ENCODE results near the gene NR4A3.
"Not testable (repeated sequence)": the region's sequence is repeated elsewhere in the genome, so short reads cannot be mapped to it uniquely, and the experiment has no call there.

NR4A3 gene

DNA sequence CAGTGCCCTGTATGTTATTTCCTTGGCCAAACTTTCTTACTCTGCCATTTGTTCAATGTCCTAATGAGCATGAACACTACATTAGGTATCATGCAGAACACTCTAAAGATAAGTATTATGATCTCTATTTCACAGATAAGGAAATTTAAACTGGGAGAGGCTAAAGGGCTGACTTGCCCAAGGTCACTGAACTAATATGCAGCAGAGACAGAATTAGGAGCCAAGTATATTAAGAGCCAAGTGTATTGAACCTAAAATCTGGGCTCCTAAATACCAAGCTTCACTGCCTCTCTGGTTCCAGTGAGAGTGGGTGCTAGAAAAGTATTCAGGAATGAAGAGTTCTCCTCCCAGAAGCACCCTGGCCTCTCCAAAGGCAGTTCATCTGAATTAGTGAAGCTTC, 13.5 kb downstream of the NR4A3 start:
- Histone ChIP-seq H3K4me1 (ENCODE audit: control insufficient read depth, insufficient read depth, low read length) (no peaks in the 10 kb centered on the region), H3K4me3 (ENCODE audit: low read depth, low read length) (no peak overlapping the region), H3K9ac (ENCODE audit: low read length) (no peak overlapping the region), H3K27ac (ENCODE audit: low read depth, low read length) (no peak overlapping the region), H3K27me3 (ENCODE audit: control insufficient read depth, insufficient read depth, low read length) (peaks cover 23% of the 10 kb centered on the region), H3K9me3 (ENCODE audit: control insufficient read depth, insufficient read depth, low read depth, low read length) (no peaks in the 10 kb centered on the region), H3K36me3 (ENCODE audit: control insufficient read depth, insufficient read depth, low read length) (no peaks in the 10 kb centered on the region)

DNA sequence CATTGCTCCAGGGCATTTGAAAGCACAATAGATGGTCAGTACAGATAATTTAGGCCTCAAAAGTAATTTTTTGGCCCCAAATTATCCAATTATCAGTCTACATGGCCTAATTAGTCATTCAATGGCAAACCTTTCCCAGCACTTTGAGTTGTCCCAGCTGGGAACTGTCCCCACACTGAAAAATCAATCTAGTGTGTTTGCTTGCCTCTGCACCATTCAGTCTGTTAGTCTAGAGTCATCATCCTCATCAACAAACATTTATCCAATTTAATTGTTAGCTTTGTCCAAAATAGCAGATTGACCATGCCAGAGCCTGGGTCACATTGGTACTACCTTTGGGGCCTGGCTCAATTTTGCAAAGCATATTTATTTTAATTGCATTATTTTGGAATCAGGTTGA, 13.9 kb downstream of the NR4A3 start:
- no peak overlapping the region for H3K4me3 ChIP-seq (ENCODE audit: low read depth, low read length)
- no peaks in the 10 kb centered on the region for H3K36me3 ChIP-seq (ENCODE audit: control insufficient read depth, insufficient read depth, low read length)
- no peaks in the 10 kb centered on the region for H3K4me1 ChIP-seq (ENCODE audit: control insufficient read depth, insufficient read depth, low read length)

DNA sequence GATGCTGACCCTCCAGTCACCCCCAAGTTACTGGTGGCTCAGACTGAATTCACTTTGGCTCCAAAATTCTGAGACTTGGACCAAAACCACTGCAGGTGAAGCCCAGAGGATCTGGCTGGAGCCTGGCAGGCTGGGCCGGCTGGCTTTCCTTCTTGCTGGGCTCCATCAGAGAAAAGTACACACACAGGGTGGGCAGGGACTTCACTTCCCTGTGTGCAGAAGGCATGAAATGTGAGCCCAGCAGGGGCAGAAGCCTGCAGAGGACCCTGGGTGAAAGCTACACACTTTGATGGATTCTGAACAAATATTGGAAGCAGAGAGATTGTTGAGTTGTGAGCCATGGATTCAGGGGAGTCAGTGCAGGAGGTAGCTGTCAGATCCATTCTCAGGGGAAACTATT, 18.4 kb downstream of the NR4A3 start:
- Histone ChIP-seq H3K9ac (ENCODE audit: low read length) (no peak overlapping the region), H3K36me3 (ENCODE audit: control insufficient read depth, insufficient read depth, low read length) (no peaks in the 10 kb centered on the region), H3K27ac (ENCODE audit: low read depth, low read length) (no peak overlapping the region), H3K27me3 (ENCODE audit: control insufficient read depth, insufficient read depth, low read length) (no peaks in the 10 kb centered on the region), H3K9me3 (ENCODE audit: control insufficient read depth, insufficient read depth, low read depth, low read length) (no peaks in the 10 kb centered on the region), H3K4me1 (ENCODE audit: control insufficient read depth, insufficient read depth, low read length) (no peaks in the 10 kb centered on the region), H3K4me3 (ENCODE audit: low read depth, low read length) (no peak overlapping the region)

More for the DNA sequence above, 13.9 kb downstream of the NR4A3 start:
- Histone ChIP-seq H3K27ac (ENCODE audit: low read depth, low read length) (no peak overlapping the region), H3K9me3 (ENCODE audit: control insufficient read depth, insufficient read depth, low read depth, low read length) (no peaks in the 10 kb centered on the region), H3K9ac (ENCODE audit: low read length) (no peak overlapping the region), H3K27me3 (ENCODE audit: control insufficient read depth, insufficient read depth, low read length) (peaks cover 19% of the 10 kb centered on the region)

DNA sequence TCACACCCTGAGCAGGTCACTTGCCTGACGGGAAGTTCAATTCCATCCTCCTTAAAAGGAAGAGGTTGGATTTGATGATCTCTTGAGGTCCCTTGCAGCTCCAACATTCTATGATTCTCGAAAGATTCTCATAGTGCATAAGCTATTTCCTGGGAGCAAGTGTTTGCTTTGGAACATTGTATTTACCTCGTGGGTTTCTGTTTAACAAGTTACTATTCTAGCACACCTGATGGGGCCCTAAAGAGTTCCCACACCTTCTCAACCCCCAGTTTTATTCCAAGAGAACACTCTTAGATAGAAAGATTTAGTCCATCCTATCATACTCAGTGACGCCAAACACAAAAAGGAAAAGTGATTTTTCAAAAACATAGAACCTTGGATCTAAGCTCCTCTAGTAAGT, 23.4 kb downstream of the NR4A3 start:
- no peaks in the 10 kb centered on the region for H3K27me3 ChIP-seq (ENCODE audit: control insufficient read depth, insufficient read depth, low read length)
- H3K9me3 ChIP-seq (ENCODE audit: control insufficient read depth, insufficient read depth, low read depth, low read length): no peaks in the 10 kb centered on the region
- no peaks in the 10 kb centered on the region for H3K36me3 ChIP-seq (ENCODE audit: control insufficient read depth, insufficient read depth, low read length)
- no peak overlapping the region for H3K4me3 ChIP-seq (ENCODE audit: low read depth, low read length)
- no peaks in the 10 kb centered on the region for H3K4me1 ChIP-seq (ENCODE audit: control insufficient read depth, insufficient read depth, low read length)
- no peak overlapping the region for H3K9ac ChIP-seq (ENCODE audit: low read length)
- no peak overlapping the region for H3K27ac ChIP-seq (ENCODE audit: low read depth, low read length)

DNA sequence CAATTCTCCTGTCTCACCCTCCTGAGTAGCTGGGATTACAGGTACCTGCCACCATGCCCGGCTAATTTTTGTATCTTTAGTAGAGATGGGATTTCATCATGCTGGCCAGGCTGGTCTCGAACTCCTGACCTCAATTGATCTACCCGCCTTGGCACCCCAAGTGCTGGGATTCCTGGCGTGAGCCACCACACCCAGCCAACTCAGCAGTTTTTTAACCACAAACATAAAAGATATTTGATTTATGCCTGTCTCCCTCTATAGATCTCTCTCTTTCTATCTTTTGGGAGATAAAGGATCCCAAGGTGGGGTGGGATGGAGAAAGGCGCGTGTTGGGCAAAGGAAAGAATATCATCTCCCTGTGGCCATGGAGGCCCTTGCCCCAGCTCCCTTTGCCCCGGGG, 26.8 kb downstream of the NR4A3 start:
- no peaks in the 10 kb centered on the region for H3K9me3 ChIP-seq (ENCODE audit: control insufficient read depth, insufficient read depth, low read depth, low read length)
- H3K36me3 ChIP-seq (ENCODE audit: control insufficient read depth, insufficient read depth, low read length): no peaks in the 10 kb centered on the region
- no peaks in the 10 kb centered on the region for H3K27me3 ChIP-seq (ENCODE audit: control insufficient read depth, insufficient read depth, low read length)

DNA sequence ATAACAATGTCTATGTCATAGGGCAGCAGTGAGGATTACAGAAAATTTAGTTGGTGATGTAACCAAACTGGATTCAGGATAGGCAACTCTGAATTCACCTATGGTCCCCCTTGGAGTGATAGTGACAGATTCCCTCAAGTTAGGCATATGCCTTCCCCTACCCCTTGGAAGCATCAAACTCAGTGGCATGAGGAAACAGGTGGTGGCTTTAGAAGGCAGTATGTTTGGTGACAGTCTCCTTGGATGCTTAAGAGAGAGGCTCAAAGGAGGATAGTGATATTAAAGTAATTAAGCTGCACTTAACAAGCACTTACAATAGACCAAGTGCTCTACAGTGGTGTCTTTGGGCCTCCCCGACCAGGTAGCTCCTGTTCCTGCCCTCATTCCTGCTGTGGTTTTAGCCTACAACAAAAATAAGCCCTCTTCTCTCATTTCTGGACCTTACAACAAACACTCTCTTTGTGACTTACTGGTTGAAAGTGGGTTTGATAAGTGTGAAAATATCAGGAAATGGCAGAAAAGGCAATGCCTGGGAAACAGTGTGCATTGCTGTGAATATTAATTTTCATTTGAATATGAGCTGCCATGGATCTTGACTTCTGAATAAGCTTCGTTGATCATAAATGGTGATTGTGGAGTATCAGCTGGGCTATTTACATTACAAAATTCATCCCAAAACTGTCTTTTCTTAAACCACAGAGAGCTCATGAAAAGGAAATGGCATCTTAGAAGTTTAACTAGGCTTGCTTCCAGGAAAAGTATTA, 29.2 kb downstream of the NR4A3 start:
- H3K27me3 ChIP-seq (ENCODE audit: control insufficient read depth, insufficient read depth, low read length): no peaks in the 10 kb centered on the region
- H3K4me1 ChIP-seq (ENCODE audit: control insufficient read depth, insufficient read depth, low read length): no peaks in the 10 kb centered on the region
- H3K27ac ChIP-seq (ENCODE audit: low read depth, low read length): no peak overlapping the region
- H3K9ac ChIP-seq (ENCODE audit: low read length): no peak overlapping the region
- no peaks in the 10 kb centered on the region for H3K9me3 ChIP-seq (ENCODE audit: control insufficient read depth, insufficient read depth, low read depth, low read length)
- no peaks in the 10 kb centered on the region for H3K36me3 ChIP-seq (ENCODE audit: control insufficient read depth, insufficient read depth, low read length)
- no peak overlapping the region for H3K4me3 ChIP-seq (ENCODE audit: low read depth, low read length)

More for the DNA sequence above, 26.8 kb downstream of the NR4A3 start:
- no peak overlapping the region for H3K27ac ChIP-seq (ENCODE audit: low read depth, low read length)
- no peak overlapping the region for H3K4me3 ChIP-seq (ENCODE audit: low read depth, low read length)
- no peaks in the 10 kb centered on the region for H3K4me1 ChIP-seq (ENCODE audit: control insufficient read depth, insufficient read depth, low read length)
- H3K9ac ChIP-seq (ENCODE audit: low read length): no peak overlapping the region

DNA sequence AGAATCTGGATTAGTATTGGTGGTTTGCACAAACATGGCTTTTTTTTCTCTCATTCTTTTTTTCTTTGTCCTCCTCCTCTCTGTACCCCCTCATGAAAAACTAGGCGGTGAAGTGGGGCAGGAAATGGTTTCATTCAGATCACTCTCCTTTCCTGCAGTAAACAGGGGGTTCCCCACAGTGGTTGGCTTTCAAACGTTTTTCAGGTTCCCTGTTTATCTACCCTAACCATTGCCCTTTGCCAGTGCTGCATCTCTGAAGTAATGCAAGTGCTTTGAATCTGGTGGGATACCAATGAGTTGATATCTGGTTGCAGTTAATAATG, 29.8 kb downstream of the NR4A3 start:
- H3K27ac ChIP-seq (ENCODE audit: low read depth, low read length): no peak overlapping the region
- no peak overlapping the region for H3K9ac ChIP-seq (ENCODE audit: low read length)
- H3K4me3 ChIP-seq (ENCODE audit: low read depth, low read length): no peak overlapping the region
- no peaks in the 10 kb centered on the region for H3K9me3 ChIP-seq (ENCODE audit: control insufficient read depth, insufficient read depth, low read depth, low read length)
- H3K36me3 ChIP-seq (ENCODE audit: control insufficient read depth, insufficient read depth, low read length): no peaks in the 10 kb centered on the region
- H3K4me1 ChIP-seq (ENCODE audit: control insufficient read depth, insufficient read depth, low read length): no peaks in the 10 kb centered on the region
- H3K27me3 ChIP-seq (ENCODE audit: control insufficient read depth, insufficient read depth, low read length): no peaks in the 10 kb centered on the region

DNA sequence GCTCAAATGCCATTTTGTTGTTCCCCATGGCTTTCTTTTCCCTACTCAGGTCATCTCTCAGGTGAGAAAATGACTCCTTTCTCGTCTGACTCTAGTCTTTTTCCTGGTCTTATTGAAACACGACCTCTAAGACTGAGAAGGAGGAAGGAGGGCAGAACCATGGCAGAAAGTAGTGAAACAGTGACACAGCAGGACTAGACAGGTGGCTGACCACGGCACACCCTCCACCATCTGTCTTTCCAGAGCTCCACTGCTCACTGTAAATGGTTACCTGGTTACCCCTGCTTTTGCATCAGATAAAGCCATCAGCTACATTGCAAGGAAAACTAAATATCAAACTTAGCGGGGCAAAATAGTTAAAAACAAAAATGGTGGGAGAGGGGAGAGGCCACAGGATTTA, 30.9 kb downstream of the NR4A3 start:
- Histone ChIP-seq H3K4me1 (ENCODE audit: control insufficient read depth, insufficient read depth, low read length) (no peaks in the 10 kb centered on the region), H3K4me3 (ENCODE audit: low read depth, low read length) (no peak overlapping the region), H3K9ac (ENCODE audit: low read length) (no peak overlapping the region), H3K9me3 (ENCODE audit: control insufficient read depth, insufficient read depth, low read depth, low read length) (no peaks in the 10 kb centered on the region), H3K27ac (ENCODE audit: low read depth, low read length) (no peak overlapping the region), H3K27me3 (ENCODE audit: control insufficient read depth, insufficient read depth, low read length) (no peaks in the 10 kb centered on the region), H3K36me3 (ENCODE audit: control insufficient read depth, insufficient read depth, low read length) (no peaks in the 10 kb centered on the region)

DNA sequence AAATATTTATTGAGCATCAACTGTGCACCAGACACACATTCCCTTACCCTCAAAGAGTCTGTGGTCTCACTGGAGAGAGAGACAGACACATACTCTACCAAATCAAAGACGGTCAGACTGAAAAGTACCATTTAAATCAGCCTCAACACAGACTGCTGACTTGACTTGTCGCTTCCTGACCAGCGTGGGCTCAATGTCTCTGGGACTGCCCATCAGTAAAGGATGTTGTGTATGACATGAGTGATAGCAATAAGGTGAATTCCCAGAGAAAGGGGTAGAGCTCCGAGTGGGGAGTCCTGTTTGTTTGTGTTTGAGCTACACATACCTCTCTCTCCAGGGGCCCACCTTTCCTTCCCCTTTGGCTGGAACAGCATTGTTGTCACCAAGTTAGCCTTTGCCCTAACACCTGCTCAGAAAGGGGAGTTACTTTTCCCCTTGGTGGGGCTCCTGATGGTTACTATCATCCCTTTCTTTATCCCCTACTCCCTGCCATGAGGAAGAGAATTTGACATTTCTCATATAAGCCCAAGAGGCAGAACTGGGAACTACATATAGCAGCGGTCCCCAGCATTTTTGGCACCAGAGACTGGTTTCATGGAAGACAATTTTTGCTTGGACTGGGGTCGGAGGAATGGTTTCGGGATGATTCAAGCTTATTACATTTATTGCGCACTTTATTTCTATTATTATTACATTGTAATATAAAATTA, 33.9 kb downstream of the NR4A3 start:
- Histone ChIP-seq H3K9me3 (ENCODE audit: control insufficient read depth, insufficient read depth, low read depth, low read length) (no peaks in the 10 kb centered on the region), H3K36me3 (ENCODE audit: control insufficient read depth, insufficient read depth, low read length) (no peaks in the 10 kb centered on the region), H3K4me1 (ENCODE audit: control insufficient read depth, insufficient read depth, low read length) (0 out of 2 replicates have a peak, but pooled peaks cover 6% of the 10 kb centered on the region), H3K9ac (ENCODE audit: low read length) (no peak overlapping the region), H3K4me3 (ENCODE audit: low read depth, low read length) (no peak overlapping the region), H3K27ac (ENCODE audit: low read depth, low read length) (no peak overlapping the region), H3K27me3 (ENCODE audit: control insufficient read depth, insufficient read depth, low read length) (no peaks in the 10 kb centered on the region)

DNA sequence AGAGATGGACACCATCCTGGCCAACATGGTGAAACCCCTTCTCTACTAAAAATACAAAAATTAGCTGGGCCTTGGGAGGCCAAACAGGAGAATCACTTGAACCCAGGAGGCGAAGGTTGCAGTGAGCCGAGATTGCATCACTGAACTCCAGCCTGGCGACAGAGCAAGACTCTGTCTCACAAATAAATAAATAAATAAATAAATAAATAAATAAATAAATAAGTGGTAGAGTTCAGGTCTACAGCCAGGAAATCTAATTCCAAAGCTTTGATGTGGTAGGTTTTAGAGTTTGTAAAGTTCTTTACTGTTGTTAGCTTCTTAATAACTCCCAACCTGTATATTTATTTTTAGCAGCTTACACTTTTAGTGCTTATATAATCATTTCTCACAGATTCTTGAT, 35.9 kb downstream of the NR4A3 start:
- not testable (repeated sequence) for H3K36me3 ChIP-seq (ENCODE audit: control insufficient read depth, insufficient read depth, low read length); H3K4me3 ChIP-seq (ENCODE audit: low read depth, low read length); H3K9me3 ChIP-seq (ENCODE audit: control insufficient read depth, insufficient read depth, low read depth, low read length); H3K4me1 ChIP-seq (ENCODE audit: control insufficient read depth, insufficient read depth, low read length); H3K27me3 ChIP-seq (ENCODE audit: control insufficient read depth, insufficient read depth, low read length); H3K27ac ChIP-seq (ENCODE audit: low read depth, low read length); H3K9ac ChIP-seq (ENCODE audit: low read length)

DNA sequence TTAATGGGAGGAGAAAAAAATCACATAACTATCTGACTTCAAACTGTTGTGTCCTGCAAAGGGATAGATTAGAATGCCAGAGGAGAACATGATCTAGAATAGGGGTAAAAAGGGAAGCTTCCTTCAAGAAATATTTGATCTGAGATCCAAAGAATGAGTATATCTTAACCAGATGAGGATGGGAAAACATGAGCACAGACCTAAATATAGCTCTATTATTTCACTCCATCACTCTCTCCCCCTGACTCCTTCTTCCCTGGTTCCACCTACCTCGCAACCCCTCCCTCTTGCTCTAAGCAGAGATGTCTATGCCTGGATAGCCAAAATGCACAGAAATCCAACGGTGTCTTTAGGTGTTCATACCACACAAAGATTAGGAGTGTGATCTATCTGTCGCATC, 36.4 kb downstream of the NR4A3 start:
- Histone ChIP-seq H3K4me1 (ENCODE audit: control insufficient read depth, insufficient read depth, low read length) (0 out of 2 replicates have a peak, but pooled peaks cover 6% of the 10 kb centered on the region), H3K4me3 (ENCODE audit: low read depth, low read length) (no peak overlapping the region), H3K27me3 (ENCODE audit: control insufficient read depth, insufficient read depth, low read length) (no peaks in the 10 kb centered on the region), H3K36me3 (ENCODE audit: control insufficient read depth, insufficient read depth, low read length) (no peaks in the 10 kb centered on the region), H3K9ac (ENCODE audit: low read length) (no peak overlapping the region), H3K9me3 (ENCODE audit: control insufficient read depth, insufficient read depth, low read depth, low read length) (no peaks in the 10 kb centered on the region), H3K27ac (ENCODE audit: low read depth, low read length) (no peak overlapping the region)
